GM06990 (cell line): ENCODE data around the gene DLG2.

Experiments
- DNase-seq: peaks from one replicate; pipeline ENCODE4 v3.0.0-alpha.2; 2011; ENCODE audit not compliant: insufficient read length; ENCODE audit errors: extremely low read depth
- H3K27me3 ChIP-seq: replicated peaks from 2 replicates; pipeline ENCODE4 v1.6.0; 2011; ENCODE audit warnings: low read length; ENCODE audit not compliant: control insufficient read depth, insufficient read depth
- H3K36me3 ChIP-seq: 2 replicates; pipeline ENCODE4 v1.5.1; 2011; ENCODE audit warnings: low read length; ENCODE audit not compliant: control insufficient read depth, insufficient read depth
- H3K4me3 ChIP-seq: replicated peaks from 2 replicates; pipeline ENCODE4 v1.5.1; 2011; ENCODE audit warnings: low read depth, mild to moderate bottlenecking, control low read depth, low read length
- TF ChIP-seq, protein P1 (sequence below): IDR thresholded peaks from 2 replicates; pipeline ENCODE4 v1.5.1; 2011; ENCODE audit warnings: low read length, control low read depth, mild to moderate bottlenecking, inconsistent platforms; ENCODE audit not compliant: insufficient read depth, poor library complexity, severe bottlenecking

DLG2 gene

DNA sequence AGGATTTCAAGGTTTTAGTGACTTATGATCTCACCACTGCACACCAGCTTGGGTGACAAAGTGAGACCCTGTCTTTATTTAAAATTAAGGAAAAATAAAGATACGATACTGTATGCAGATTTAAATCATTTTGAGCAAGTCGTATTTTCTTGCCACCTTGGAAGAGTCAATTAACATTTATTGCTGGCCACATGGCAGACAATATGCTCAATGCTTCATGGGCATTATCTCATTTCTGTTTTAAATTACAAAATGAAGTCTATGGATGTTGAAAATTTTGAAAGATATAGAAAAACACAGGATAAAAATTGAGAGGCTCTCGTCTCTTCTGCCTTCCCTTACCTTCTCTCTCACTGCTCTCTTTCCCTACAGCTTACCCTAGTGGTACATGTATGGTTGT lies 1992.0 kb downstream of the DLG2 start:
- Histone ChIP-seq H3K4me3 (no peak overlapping the region), H3K36me3 (no peaks in the 10 kb centered on the region), H3K27me3 (no peaks in the 10 kb centered on the region)
- no peak for DNase-seq
- TF ChIP-seq, protein P1, sequence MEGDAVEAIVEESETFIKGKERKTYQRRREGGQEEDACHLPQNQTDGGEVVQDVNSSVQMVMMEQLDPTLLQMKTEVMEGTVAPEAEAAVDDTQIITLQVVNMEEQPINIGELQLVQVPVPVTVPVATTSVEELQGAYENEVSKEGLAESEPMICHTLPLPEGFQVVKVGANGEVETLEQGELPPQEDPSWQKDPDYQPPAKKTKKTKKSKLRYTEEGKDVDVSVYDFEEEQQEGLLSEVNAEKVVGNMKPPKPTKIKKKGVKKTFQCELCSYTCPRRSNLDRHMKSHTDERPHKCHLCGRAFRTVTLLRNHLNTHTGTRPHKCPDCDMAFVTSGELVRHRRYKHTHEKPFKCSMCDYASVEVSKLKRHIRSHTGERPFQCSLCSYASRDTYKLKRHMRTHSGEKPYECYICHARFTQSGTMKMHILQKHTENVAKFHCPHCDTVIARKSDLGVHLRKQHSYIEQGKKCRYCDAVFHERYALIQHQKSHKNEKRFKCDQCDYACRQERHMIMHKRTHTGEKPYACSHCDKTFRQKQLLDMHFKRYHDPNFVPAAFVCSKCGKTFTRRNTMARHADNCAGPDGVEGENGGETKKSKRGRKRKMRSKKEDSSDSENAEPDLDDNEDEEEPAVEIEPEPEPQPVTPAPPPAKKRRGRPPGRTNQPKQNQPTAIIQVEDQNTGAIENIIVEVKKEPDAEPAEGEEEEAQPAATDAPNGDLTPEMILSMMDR = no peak

- DNase-seq = no peak
- H3K4me3 ChIP-seq = no peak overlapping the region
- H3K36me3 ChIP-seq = no peaks in the 10 kb centered on the region
- TF ChIP-seq, protein P1 = no peak
- H3K27me3 ChIP-seq = no peaks in the 10 kb centered on the region
Observed at GRCh38 chr11:83630211-83630610, 1996.9 kb downstream of the DLG2 start.

GRCh38 chr11:83629775-83630174 lies 1997.4 kb downstream of the DLG2 start:
- no peak for DNase-seq
- TF ChIP-seq, protein P1 = no peak
- Histone ChIP-seq H3K36me3 (no peaks in the 10 kb centered on the region), H3K4me3 (no peak overlapping the region), H3K27me3 (no peaks in the 10 kb centered on the region)

GRCh38 chr11:83628622-83629355 lies 1998.4 kb downstream of the DLG2 start:
- no peaks in the 10 kb centered on the region for H3K36me3 ChIP-seq
- no peaks in the 10 kb centered on the region for H3K27me3 ChIP-seq
- H3K4me3 ChIP-seq = no peak overlapping the region
- DNase-seq = no peak
- TF ChIP-seq, protein P1 = no peak

- Histone ChIP-seq H3K27me3 (no peaks in the 10 kb centered on the region), H3K36me3 (no peaks in the 10 kb centered on the region), H3K4me3 (no peak overlapping the region)
- TF ChIP-seq, protein P1 = no peak
- DNase-seq = no peak
Observed at GRCh38 chr11:83625336-83625735, 2001.8 kb downstream of the DLG2 start.

DNA sequence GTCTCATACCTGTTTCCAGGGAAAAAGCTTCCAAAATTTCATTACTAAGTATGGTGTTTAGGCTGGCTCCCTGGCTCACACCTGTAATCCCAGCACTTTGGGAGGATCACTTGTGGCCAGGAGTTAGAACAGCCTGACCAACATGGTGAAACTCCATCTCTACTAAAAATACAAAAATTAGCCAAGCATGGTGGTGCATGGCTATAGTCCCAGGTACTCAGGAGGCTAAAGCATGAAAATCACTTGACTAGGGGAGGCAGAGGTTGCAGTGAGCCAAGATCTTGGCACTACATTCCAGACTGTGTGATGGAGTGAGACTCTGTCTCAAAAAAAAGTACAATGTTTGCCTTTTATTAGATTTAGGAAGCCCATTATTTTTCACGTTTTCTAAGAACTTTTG lies 2009.5 kb downstream of the DLG2 start:
- no peak overlapping the region for H3K4me3 ChIP-seq
- no peak for DNase-seq
- H3K36me3 ChIP-seq = no peaks in the 10 kb centered on the region
- no peaks in the 10 kb centered on the region for H3K27me3 ChIP-seq
- TF ChIP-seq, protein P1 = no peak
